GM19328 (cell line): ENCODE results near the gene ADAMTS6.
"Not testable (repeated sequence)": the region's sequence is repeated elsewhere in the genome, so short reads cannot be mapped to it uniquely, and the experiment has no call there.

ENCODE experiments used
- ATAC-seq: cut with Tn5 transposase; IDR thresholded peaks from one replicate; pipeline ENCODE4 v1.9.1; 2021; ENCODE audit warnings: mild to moderate bottlenecking, moderate library complexity; ENCODE audit not compliant: unreplicated experiment

Gene ADAMTS6

DNA sequence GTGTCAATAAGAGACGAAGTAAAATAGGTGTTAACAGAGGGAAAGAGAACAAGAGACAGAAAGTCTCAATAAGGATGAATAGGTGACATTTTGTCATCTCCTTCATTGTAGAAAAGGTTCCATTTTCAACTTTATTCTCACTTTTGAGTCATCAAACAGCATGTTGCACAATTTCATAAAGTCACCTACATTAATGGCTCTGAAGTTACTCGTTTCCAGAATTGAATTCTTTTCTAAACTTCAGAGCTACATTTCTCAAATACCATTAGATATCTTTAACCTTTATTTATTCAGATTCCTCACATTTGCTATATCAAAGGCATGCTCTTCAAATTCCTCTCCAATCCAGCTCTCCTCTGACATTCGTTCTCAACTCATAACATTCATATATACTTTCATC, 13.1 kb downstream of the ADAMTS6 start:
- ATAC-seq, result no peak

DNA sequence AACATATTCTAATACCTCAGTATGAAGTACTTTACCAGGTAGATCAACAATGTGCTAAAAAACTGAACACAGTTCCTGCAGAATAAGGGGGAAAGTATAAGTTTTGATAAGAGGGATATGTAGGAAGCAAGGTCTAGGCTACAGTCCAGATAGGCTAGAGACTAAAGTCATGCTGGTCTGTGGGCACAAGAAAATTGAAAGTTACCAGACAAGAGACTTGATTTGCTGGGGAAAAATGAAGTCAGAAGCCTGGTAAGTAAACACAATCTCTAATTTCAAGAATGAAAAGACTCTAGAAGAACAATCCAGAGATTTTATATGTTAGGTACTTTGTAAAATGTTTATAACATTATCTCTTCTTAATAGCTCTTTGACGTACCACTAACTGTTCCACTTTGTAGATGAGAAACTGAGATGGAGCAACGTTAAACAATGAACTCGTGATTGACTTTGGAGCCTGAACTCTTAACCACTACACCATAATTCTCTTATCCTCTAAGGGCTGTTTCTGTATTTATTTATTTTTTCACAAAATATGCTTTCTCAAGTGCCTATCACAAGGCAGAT, 19.5 kb downstream of the ADAMTS6 start:
- no peak for ATAC-seq

DNA sequence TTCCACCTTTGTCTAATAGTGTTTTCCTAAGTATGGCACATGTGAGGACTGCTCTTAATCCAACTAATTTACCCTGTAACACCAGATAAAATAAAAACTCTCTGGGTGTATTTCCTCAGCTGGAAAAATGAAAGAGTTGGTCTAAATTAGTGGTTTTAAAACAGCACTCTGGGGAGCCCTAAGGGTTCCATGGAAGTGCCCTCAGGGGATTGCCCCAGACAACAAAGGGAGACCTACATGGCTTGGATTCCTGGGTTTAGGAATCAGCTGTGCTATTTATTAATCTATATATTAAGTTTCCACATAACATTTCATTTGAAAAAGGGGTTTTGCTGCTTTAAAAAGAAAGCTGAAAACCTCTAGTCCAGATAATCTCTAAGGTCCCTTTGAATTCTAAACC, 20.2 kb downstream of the ADAMTS6 start:
- no peak for ATAC-seq

DNA sequence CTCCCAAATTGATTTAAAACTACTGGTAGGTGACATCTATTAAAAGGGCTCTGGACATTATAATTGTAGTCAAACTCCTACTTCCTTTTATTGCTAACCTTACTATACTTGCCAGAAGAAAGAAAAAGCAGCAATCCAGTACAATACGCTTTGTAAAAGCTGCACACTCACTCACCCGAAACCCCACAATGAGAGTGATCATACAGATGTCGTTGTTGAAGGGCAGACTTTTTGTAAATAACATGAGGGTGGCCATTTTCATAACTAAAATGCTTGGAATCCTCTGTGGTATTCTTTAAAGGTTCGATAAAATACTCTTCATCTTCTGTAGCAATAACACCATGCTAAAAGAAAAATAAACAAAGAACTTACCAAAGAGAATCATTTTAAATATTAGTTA, 21.7 kb downstream of the ADAMTS6 start:
- ATAC-seq, result no peak

DNA sequence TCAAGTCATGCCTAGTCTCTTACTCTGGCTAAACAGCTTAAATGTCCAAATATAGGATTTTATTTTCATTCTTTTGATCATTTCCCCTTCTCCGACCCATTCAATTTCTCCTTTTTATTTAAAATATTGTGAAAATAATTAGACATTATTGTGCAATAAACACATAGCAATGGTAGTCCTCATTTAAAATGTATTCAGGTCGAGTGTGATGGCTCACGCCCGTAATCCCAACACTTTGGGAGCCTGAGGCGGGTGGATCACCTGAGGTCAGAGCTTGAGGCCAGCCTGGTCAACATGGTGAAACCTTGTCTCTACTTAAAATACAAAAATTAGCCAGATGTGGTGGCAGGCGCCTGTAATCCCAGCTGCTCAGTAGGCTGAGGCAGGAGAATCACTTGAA, 26.7 kb downstream of the ADAMTS6 start:
- ATAC-seq, result no peak

DNA sequence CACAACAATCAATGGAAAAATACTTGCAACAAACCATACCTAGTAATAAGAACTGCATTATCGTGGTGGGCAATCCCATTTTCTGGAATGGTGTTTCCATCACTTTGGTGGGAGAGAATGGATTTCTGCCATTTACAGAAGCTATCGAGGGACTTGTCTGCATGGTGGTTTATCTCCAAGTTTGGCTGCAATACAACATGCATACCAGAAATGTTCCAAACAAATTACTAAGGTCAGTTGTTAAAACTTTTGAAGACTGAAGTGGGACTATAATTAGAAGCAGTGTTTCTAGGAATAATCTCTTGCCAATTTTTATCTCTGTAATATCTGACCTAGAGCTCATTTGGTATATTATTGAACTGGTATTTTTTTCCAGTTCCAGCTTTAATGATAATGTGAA, 30.3 kb downstream of the ADAMTS6 start:
- no peak for ATAC-seq

DNA sequence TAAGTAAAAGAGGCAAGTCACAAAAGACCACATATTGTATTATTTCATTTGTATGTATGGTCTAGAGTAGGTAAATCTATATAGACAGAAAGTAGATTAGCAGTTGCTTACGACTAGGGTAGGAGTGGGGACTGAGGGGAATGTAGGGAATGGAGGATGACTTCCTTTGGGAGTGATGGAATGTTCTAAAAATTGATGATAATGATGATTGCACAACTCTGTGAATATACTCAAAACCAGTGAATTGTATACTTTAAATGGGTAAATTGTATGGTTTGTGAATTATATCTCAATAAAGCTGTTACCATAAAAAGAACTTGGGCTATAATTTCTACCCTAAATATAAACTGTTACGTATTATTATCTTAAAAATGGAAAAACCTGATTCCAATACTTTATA, 35.0 kb downstream of the ADAMTS6 start:
- no peak for ATAC-seq

DNA sequence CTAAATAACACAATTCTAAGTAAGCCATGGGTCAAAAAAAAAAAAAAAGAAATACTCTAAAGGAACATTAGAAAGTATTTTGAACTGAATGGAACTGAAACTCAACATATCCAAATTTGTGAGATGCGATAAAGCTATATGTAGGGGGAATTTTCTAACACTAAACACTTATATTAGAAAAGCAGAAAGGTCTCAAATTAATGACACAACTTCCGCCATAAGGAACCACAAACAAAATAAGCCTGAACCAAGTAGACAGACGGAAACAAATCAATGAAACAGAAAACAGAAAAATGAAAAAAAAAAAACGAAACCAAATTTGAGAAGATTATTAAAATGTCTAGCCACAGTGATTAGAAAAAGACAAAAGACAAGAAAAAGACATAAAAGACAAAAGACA, 39.9 kb downstream of the ADAMTS6 start:
- ATAC-seq, result no peak

DNA sequence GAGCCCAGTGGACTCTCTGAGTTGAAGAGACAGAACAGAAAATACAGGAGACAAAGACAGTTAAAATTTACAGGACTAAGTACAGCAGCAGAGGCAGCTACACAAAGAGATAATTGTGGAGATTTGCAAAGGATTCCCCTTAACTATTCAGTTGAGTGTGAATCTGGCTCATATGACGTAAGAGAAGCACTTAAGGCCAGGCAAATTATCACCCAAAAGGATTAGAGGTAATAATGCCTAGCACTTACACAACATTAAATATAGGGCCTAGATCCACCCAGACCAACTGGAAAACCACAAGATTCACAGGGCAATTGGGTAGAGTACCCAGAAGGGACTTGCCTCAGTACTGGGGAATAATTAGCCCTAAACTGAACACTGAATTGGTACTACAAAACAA, 41.3 kb downstream of the ADAMTS6 start:
- ATAC-seq, result no peak

DNA sequence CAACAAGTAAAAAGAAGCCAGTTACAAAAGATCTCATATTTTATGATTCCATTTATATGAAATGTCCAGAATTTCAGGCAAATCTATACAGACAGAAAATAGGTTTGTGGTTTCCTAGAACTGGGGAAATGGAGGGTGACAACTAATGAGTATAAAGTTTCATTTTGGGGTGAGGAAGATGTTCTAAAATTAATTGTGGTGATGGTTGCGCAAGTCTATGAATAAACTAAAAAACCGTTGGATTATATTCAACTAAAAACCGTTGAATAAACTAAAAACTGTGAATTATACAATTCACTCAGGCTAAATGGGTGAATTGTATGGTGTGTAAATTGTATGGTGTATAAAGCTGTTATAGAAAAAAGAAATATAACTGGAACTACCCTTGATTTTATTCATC, 47.6 kb downstream of the ADAMTS6 start:
- no peak for ATAC-seq

DNA sequence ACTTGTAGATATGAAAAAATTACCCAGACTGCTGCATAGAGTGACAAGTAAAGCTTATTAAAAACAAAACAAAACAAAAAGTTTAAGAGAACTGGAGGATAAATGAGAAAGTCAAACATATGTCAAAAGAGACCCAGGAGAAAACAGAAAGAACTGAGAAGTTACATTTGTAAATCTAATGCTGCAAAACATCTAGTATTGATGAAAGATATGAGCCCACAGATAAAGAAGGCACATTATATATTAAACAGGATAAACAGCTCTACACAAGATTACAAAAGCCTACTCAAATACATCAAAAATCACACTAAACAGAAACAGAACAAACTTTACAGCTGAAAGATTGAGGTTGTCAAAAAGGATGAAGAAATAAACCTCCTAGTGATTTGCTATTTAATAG, 55.1 kb downstream of the ADAMTS6 start:
- no peak for ATAC-seq

DNA sequence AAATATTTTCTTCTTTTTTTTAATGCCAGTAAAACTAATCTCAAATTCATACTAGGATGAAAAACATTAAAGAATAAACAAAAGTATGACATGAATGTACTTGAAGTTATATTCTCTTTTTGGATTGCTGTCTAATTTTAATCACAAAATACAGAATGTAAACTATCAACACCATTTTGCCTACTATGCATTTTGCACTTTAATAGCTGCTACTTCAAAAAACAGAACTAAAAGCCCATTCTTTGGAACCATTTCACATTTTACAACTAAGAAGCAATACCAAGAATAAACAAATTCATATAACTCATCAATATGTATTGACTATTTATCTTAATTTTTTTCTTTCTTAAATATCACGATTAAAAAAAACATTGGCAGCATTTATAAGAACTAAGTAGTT, 58.1 kb downstream of the ADAMTS6 start:
- no peak for ATAC-seq

DNA sequence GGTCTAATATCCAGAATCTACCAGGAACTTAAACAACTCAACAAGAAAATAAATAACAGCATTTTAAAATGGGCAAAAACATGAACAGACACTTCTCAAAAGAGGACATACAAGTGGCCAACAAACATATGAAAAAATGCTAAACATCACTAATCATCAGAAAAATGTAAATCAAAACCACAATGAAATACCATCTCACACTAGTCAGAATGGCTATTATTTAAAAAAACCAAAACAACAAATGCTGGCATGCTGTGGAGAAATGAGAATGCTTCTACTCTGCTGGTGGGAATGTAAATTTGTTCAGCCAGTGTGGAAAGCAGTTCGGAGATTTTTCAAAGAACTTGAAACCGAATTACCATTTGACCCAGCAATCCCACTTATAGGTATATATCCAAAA, 63.1 kb downstream of the ADAMTS6 start:
- no peak for ATAC-seq

DNA sequence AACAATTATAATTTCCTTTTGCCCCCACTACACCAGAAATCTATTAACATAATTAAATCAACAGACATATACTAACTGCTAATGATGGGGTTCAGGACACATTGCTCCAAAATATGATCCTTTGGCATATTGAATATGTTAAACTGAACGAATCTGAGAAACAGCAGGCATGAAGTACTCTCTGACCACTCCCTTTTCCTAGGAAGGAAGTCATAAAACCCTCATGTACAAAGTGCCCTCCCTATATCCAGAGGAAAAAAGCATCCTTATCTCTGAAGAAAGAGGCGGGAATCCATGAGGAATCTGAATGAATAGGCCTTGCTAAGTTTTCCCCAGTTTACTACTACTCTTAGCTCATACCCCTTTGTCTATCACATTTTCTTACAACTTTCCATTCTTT, 67.9 kb downstream of the ADAMTS6 start:
- ATAC-seq, result no peak

DNA sequence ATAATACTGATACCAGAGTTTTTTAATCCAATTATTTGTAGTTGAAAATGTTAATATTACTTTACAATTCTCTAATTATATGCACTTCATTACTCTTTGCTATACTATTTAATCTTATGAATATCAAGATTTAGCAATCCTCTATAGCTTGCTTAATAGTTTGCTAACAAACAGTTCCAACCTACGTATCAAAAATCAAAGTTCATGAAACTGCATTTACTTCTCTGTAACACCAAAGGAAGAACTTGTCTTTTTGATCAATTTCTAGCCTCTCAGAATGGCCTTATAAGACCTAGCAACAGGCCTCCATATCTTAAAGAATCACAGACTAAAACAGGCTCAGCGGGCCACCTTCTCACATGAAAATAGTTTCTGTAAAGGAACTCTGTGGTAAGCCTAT, 68.9 kb downstream of the ADAMTS6 start:
- no peak for ATAC-seq

DNA sequence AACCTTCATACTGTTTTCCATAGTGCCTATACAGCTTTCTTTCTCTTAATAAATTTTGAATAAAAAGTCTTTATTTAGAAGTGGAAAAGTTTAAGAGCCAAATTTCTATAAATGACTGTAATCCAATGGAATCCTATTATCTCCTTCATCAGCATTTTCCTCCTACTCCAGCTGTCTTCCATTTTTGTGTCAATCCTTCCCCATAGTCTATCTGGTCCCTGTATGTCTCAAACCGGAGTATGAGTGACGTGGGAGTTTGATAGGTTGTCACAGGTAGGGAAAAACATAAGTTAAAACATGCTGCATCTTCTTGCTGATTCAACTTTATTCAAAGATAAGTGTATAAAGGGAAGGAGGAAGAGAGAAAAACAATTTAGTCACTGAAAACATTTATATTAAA, 70.4 kb downstream of the ADAMTS6 start:
- no peak for ATAC-seq

DNA sequence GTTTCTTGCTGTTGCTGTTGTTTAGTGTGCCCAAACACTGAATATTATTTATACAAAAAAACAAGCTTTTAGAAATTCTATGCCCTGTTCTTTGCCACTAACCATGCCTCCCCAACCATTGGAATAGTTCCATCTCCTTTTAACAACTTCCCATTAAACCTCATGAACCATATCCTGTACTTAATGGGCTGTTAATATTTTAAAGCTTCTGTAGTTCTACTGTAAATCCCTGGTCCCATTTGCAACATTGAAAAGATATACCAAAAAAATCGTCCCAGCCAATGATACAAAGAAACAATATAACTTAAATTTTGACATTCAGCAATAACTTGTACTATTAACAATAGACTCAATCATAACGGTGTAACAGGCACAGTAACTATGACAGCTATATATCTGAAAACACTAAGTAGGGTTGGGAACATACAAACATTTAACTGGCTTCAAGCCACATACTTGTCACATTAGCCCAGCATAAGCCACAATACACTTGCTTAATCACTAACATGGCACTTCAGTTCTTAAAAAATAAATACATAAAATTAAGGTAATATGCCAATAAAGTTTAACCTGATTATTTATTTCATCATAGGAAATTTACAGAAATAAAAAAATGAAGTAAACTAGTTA, 86.1 kb downstream of the ADAMTS6 start:
- no peak for ATAC-seq

DNA sequence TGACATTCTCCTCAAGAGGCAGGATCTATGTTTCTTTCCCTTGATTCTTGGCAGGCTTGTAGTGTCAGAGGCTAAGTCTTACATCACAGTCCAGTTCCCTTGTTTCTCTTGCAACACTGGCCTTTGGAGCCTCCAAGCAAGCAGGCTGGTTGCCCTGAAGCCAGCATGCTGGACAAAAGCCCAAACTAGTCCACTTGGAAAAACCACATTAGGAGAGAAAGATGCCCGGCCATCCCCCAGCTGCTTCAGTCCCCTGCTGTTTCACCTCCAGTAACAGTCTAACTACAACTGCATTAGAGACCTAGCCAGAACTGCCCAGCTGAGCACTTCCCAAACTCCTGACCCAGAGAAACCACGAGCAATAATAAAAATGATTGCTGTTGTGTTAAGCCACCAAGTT, 87.6 kb downstream of the ADAMTS6 start:
- no peak for ATAC-seq

DNA sequence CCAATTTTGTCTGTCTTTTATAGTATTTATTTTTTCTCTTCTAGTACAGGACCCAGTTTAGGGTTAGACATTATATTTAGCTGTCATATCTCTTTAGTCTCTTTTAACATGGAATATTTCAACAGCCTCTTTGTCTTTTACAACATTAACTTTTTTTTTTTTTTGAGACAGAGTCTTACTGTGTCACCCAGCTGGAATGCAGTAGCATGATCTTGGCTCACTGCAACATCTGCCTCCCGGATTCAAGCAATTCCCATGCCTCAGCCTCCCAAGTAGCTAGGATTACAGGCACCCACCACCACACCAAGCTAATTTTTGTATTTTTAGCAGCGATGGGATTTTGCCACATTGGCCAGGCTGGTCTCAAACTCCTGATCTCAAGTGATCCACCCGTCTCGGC, 90.1 kb downstream of the ADAMTS6 start:
- ATAC-seq, result no peak

DNA sequence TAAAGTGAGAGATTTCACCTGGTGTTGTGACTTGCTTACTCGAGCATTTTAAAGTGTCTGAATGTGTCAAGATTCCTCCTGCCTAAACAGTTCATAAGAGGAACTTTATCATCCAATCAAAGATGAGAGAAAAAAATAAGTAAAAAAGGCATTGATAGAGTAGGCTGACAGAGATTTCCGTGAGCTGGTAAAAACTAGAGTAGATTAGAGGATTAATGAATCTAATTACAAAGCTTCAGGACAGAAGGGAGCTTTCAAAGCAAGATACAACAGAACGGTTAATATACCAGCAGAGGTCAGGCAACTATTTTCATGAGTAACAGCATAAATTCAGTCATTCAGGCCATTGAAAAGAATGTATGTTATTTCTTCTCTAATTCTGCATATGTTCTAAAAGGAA, 91.5 kb downstream of the ADAMTS6 start:
- ATAC-seq, result no peak

DNA sequence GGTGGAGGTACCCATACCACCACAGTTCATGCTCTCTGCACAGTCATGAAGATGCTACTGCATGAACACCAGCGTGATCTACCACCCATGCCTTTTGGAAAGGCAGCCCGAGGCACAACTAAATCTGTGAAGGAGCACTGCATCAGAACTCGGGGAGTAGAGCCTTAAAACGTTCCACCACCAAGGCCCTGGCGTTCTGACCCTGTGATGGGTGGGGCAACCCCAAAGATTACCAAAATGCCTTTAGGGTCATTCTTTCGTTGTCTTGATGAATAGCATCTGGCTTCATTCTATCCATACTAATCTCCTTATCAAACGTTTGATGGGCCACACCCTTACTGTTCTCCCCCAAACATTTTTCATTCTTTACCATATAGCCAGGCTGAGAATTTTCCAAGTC, 97.9 kb downstream of the ADAMTS6 start:
- no peak for ATAC-seq

DNA sequence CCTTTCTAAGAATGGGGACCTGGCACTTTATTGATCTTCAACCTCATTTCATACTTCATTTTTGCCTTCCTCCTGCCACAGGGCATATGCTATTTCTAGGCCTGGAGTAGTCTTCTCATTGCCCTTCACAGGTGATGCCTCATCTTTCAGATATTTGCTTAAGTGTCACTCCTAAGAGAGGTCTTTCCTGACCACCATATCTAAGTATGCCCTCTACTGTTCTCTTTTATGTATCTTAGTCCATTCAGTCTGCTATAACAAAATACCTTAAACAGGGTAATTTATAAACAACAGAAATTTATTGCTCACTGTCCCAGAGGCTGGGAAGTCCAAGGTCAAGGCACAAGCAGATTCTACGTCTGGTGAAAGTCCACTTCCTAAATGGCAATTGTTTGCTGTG, 99.1 kb downstream of the ADAMTS6 start:
- no peak for ATAC-seq

DNA sequence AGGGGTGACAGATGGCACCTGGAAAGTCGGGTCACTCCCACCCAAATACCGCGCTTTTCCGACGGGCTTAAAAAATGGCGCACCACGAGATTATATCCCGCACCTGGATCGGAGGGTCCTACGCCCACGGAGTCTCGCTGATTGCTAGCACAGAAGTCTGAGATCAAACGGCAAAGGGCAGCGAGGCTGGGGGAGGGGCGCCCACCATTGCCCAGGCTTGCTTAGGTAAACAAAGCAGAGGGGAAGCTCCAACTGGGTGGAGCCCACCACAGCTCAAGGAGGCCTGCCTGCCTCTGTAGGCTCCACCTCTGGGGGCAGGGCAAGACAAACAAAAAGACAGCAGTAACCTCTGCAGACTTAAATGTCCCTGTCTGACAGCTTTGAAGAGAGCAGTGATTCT, 111.2 kb downstream of the ADAMTS6 start:
- ATAC-seq, result not testable (repeated sequence)
